GM18907 (cell line): ENCODE data around the gene EPHB6.

Source experiments
- ATAC-seq: cut with Tn5 transposase; IDR thresholded peaks from one replicate; pipeline ENCODE4 v1.9.1; 2021; ENCODE audit warnings: mild to moderate bottlenecking, moderate library complexity; ENCODE audit not compliant: unreplicated experiment

EPHB6 gene, protein sequence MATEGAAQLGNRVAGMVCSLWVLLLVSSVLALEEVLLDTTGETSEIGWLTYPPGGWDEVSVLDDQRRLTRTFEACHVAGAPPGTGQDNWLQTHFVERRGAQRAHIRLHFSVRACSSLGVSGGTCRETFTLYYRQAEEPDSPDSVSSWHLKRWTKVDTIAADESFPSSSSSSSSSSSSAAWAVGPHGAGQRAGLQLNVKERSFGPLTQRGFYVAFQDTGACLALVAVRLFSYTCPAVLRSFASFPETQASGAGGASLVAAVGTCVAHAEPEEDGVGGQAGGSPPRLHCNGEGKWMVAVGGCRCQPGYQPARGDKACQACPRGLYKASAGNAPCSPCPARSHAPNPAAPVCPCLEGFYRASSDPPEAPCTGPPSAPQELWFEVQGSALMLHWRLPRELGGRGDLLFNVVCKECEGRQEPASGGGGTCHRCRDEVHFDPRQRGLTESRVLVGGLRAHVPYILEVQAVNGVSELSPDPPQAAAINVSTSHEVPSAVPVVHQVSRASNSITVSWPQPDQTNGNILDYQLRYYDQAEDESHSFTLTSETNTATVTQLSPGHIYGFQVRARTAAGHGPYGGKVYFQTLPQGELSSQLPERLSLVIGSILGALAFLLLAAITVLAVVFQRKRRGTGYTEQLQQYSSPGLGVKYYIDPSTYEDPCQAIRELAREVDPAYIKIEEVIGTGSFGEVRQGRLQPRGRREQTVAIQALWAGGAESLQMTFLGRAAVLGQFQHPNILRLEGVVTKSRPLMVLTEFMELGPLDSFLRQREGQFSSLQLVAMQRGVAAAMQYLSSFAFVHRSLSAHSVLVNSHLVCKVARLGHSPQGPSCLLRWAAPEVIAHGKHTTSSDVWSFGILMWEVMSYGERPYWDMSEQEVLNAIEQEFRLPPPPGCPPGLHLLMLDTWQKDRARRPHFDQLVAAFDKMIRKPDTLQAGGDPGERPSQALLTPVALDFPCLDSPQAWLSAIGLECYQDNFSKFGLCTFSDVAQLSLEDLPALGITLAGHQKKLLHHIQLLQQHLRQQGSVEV

DNA sequence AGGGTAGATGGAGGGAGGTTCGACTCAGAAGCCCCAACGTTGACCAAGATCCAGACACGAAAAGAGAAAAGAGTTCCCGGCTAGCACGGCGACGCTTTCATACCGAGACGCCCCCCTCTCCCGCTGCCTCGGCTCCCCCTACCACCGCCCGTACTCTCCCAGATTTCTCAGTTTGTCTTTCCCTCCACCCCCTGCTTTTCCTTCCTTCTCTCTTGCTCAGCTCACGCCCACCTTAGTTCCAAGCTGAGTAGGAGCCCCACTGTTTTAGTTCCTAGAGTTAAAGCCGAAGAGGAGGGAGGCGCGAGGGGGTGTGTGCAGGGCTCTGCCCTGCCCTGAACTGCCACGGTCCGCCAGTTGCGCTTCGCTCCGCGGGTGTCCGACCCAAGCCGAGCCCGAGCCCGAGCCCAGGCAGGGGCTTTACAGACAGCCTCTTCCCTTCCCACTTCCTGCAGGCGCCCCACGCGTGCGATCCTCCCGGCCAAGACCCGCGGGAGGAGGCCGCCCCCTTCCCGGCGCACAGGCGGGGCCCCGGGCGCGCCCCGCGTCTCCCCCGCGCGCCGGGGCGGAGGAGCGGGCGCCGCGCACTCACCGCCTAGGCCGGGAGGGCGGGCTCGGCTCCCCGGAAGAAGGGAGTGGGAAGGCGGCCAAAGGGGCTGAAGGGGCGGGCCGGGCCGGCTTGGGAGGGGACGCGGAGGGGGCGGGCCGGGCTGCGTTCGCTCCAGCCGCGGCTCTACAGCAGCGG, at the start of gene EPHB6:
Gene EPHB6, plus strand, starts transcription at position 705 of the 742 bp plus-strand sequence. CDS start 8,152 bp downstream, outside the sequence.
- ATAC-seq = peak; percentile 70

- no peak for ATAC-seq
Observed at GRCh38 chr7:142805350-142806021, 49.4 kb upstream of the EPHB6 start.

DNA sequence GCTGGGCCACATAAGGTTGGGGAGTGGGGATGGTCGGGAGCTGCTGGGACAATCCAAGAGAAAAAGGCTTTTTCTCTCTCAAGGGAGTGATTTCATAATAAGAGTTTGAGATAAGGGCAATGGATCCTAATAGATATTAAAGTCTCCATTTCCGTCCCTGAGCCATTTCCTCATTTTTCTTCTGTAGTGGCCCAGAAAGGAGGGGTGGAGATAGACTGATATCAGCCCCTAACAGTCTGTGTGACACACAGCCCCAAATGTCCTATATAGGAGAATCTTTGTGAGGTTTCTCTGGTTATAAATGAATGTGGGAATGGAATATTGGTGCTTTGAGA, 48.9 kb upstream of the EPHB6 start:
- no peak for ATAC-seq

DNA sequence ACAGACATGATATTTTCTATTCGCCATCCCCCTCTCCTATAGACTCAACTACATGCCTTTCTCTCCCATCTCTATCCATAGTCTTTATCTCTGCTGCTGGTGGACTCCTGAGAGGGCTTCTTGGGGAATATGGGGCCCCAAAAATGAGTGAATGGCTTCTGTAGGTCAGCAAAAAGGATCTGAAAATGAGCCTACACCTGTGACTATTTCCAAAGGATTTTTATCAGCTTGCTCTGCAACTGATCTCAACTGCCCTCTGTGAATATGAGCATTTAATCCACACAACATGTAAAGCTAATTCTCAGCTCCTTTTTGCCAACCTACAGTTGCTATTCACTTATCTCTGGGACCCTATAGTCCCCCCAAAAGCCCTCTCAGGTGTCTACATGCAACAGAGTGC, 47.9 kb upstream of the EPHB6 start:
- no peak for ATAC-seq

GRCh38 chr7:142807855-142808460, 46.9 kb upstream of the EPHB6 start:
- ATAC-seq = peak; percentile 20

- ATAC-seq = peak; percentile 35
Observed at GRCh38 chr7:142808461-142808801, 46.4 kb upstream of the EPHB6 start.

DNA sequence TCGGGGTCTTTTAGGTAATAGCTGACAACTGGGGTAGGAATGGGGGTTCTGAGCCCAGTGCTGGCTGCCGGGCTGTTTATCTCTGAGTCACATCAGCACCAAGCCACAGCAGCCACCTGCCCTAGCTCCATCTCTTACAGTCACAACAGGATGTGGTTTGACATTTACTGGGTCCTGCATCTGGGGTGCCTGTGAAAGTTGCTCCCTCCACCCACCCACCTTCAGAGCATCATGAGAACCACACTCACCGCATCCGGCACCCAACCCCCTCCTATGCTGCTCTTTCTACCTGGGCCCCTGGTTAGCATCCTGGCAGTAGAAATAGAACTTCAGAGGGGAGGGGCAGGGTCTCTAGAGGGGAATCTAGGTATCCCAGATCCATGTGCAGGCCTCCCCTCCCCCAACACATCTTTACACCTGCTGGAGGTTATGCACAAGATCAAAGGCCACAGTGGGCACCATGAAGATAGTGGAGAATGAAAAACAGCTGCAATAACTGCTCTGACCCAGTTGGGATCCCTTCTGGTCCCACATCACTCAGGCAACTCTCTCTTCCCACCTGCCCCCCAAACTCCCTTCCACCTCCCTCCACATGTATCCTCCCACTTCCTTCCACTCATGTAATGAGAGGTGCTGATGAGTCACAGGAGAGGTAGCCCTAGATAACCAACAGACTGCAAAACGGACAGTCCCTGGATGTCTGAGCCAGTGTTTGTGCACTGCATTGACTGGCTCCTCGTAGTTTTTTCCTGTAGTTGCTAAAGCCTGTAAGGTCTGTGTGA, 45.9 kb upstream of the EPHB6 start:
- peak; percentile 93 for ATAC-seq

GRCh38 chr7:142809671-142810070, 45.2 kb upstream of the EPHB6 start:
- no peak for ATAC-seq

DNA sequence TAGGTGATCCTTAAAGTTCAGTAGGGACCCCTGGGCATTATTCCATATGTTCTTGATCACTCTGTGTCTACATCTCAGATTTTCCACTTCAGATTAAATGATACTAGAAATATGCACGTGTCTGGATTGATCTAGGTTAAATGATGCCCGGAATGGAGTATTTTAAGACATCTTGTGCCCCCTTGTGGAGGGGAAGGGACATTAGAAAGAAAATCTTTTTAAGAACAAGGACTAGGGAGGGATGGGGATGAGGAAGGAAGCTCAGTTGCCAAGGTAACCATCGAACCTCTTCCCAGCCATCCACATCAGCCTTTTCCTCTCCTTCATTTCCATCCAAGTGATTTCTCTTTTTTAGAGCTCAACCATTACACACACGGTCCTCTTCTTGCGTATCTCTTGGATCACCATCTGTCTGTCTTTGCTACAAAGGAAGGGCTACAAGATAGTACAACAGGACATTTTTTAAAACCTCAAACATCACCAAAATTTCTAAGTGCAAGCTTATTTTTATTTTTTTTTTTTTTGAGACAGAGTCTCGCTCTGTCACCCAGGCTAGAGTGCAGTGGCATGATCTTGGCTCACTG, 43.6 kb upstream of the EPHB6 start:
- ATAC-seq = no peak

- no peak for ATAC-seq
Observed at GRCh38 chr7:142812437-142813215, 42.2 kb upstream of the EPHB6 start.

GRCh38 chr7:142813226-142813625, 41.6 kb upstream of the EPHB6 start:
- ATAC-seq = no peak

- ATAC-seq = no peak
Observed at GRCh38 chr7:142813699-142814098, 41.2 kb upstream of the EPHB6 start.

- no peak for ATAC-seq
Observed at GRCh38 chr7:142814451-142814850, 40.4 kb upstream of the EPHB6 start.

- no peak for ATAC-seq
Observed at GRCh38 chr7:142815134-142815533, 39.7 kb upstream of the EPHB6 start.

DNA sequence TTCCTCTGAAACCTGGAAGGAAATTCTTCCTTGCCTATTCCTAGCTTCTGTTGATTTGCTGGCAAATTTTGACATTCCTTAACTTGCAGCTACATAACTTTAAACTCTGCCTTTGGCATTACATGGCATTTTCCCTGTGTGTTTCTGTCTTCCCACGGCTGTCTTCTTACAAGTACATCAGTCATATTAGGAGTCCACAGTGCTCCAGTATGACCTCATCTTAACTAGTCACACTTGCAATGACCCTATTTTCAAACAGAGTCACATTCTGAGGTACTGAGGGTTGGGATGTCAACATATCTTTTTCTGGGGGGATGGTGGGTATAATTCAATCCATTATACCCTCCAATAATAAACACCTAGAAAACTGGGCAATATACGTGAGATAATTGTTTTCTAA, 37.4 kb upstream of the EPHB6 start:
- ATAC-seq = no peak

DNA sequence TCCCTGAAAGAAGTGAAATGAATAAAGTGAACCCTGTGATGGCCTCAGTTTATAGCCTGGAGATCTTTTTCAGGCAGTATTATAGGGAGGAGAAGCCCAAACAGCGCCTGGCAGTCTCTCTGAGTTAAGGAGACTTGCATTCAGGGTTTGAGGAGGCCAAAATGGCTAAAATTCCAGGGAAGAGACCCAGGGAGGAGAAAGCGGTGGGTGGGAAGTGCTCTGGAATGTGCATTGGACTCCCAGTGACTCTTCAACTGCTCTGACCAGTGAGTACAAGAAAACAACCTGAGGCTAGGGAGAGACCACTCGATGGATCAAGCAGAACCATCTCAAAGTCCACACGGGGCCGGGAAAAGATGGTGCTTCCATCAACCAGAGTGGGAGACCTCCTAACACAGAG, 35.3 kb upstream of the EPHB6 start:
- no peak for ATAC-seq

DNA sequence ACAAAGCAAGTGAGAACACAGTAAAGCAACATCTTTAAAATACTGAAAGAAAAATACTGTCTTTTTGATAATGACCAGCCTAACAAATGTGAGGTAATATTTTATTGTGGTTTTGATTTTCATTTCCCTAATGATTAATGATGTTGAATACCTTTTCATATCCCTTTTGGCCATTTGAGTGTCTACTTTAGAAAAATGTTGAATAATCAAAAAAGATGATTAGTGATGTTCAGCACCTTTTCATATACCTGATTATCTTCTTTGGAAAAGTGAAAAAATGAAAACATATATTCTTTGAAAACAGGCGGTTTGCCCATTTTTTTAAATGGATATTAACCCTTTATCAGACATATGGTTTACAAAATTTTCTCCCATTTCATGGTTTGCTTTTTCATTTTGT, 32.2 kb upstream of the EPHB6 start:
- ATAC-seq = no peak

DNA sequence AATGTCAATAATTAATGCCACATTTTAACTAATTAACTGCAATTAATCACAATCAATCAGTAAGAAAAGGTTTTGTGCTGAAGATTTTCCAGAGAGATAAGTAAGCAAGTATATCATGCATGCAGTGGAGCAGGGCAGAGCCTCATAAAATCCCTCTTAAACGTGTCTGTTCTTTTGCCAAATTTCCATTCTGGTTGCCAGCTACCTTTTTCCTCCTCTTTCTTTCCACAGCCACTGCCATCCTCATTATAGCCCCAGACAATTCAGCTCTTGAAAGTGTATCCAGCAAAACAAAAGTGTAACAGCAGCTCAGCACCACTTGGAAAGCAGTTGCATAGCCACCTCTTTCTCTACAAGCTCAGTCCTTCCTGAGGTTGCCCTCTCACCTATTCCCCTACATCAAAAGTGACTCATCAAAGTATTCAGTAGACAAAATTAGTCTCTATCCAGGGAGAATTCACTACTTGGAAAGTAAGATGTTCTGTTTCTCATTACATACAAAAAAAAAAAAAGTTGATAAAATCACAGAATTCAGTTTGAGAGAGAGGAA, 26.9 kb upstream of the EPHB6 start:
- no peak for ATAC-seq
